ENCODE results near the gene MEX3D.

Gene MEX3D

GRCh38 chr19:1514986-1515721 lies 53.0 kb downstream of the MEX3D start:
- no peak for DNase-seq

GRCh38 chr19:1514295-1514661 lies 53.8 kb downstream of the MEX3D start:
- no peak for DNase-seq

DNA sequence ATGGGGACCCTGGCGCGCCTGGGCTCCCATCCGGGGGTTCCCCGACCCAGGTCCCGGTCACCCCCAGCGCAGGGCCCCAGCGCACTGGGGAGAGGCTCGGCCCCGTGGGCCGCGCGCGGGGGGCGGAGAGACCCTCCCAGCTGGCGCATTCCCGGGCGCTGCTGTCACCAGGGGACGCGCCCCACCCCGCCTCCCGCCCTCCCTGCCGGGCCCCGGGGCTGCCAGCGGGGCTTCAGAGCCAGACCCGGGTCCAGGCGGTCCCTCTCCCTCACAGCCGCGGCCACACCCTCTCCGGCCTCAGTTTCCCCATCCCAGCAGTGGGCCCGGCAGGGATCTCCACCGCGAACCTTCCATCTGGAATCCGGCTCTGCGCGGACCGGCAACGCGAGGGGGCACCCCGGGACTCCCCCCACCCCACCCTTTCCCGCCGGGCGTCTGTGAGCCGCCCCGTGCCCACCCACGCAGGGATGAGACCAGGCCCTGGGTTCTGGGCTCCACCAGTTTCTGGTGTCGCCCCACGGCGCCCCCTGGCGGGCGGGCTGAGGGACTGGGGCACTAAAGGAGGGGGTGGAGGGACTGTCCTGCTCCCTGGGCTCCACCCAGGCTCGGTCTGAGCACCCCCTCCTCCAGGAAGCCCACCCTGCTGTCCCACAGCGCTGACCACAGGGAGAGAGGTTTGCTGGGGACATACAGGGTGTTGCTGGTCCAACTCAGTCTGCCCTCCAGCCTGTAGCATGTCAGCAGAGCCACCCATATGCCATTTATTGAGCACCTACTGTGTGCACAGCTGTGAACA lies 54.4 kb downstream of the MEX3D start:
- no peak for DNase-seq

GRCh38 chr19:1512671-1513498 lies 55.2 kb downstream of the MEX3D start, which contains the start of gene ADAMTSL5:
Gene ADAMTSL5, minus strand, starts transcription at chr19:1513019. Its CDS starts 2,076 bp downstream, at chr19:1510943.
- DNase-seq = no peak

- DNase-seq = no peak
These were observed 56.5 kb downstream of the MEX3D start for GRCh38 chr19:1511318-1512317.

DNA sequence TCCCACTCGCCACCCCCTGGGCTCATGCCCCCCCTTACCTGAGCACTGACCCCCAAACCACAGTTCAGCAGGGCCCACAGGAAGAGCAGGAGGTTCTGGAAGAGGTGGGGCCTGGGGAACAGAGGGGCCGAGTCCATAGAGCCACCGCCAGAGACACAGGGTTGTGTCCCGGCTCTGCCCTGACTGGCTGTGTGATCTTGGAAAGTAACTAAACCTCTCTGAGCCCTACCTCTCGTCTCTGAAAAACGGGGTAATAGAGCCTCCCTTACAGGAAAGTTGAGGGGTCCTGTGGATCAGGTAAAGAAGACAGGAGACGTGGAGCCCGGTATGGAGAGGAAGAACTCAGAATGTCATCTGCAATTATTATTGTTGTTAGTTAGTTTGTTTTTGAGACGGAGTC lies 57.3 kb downstream of the MEX3D start:
- DNase-seq = no peak

- no peak for DNase-seq
These were observed 57.7 kb downstream of the MEX3D start for GRCh38 chr19:1510442-1510806.

GRCh38 chr19:1509602-1510441 lies 58.3 kb downstream of the MEX3D start:
- no peak for DNase-seq

GRCh38 chr19:1508507-1508856 lies 59.6 kb downstream of the MEX3D start:
- no peak for DNase-seq

- peak; percentile 98 for DNase-seq
These were observed 60.2 kb downstream of the MEX3D start for GRCh38 chr19:1507763-1508506.

DNA sequence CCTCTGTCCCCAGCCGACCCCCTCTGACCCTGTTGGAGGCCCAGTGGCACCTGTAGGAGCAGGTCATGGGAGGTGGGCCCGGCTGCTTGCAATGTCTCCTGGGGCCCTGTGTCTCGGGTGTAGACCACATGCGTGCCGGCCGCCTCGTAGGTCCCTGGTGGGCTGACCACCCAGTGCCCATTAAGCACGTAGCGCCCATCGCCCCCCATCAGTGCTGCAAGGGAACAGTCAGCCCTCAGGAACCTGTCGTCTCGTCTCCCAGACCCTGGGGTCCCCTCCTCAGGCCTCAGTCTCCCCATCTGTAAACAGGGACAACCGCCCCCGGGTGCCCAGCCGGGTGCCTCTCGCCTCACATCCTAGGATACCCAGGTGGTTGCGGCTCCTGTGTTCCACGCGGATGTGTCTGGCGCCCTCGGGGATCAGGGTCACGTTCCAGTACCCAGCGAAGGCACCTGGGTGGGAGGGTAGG lies 60.9 kb downstream of the MEX3D start:
- no peak for DNase-seq

DNA sequence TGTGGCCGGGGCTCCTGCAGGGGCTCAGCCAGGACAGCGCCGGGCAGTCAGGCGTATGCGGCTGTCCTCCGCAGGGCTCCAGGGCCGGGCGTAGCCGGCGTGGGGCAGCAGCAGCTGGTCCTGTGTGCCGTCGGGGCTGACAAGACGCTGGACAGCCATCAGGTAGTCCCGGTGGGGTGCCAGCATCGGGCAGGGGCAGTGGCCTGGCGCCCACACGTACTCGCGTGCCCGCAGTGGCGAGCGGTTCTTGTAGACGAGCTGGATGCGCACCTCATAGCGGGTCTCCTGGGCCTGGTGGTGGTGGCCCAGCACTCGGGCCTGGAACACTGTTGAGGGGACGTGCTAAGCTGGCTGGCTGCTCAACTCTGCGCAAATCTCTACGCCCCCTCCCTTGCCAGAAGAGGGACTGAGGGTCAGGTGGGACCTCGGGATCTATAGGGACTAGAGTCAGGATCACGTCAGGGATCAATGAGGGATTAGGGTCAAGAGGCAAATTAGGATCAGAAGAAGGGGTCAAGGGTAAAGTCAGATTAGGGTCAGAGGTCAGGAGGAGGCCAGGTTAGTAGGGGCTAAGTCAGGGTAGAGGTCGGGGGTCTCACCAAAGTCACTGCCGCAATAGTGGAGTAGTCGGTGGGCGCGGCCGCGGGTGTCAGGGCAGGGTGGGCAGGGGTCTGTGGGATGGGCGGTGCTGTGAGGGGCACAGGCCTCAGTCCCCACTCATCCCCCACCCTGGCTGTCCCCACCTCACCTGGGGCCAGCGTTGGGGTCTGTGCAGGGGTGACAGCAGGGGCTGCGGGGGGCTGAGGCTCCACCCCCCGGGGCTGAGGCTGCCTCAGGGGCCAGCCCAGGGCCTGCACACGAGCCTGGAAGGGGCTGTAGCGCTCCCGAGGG lies 61.9 kb downstream of the MEX3D start:
- no peak for DNase-seq

DNA sequence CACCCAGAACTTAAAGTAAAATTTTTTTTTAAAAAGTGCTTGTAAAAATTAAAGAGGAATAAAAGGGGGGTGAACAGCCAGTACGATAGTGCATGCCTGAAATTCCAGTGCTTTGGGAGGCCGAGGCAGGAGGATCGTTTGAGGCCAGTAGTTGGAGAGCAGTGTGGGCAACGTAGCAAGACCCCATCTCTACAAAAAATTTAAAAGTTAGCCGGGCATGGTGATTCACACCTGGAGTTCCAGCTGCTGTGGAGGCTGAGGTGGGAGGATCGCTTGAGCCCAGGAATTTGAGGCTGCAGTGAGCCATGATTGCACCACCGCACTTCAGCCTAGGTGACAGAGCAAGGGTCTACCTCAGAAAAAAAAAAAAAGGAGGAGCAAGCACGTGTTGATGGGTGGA lies 63.1 kb downstream of the MEX3D start:
- DNase-seq = no peak
